ENCODE results near the gene DTD1. TPM values are rescaled to one million over a fixed set of nuclear protein-coding genes. Genes with fewer than 3 reads are reported as not detected.

DTD1 gene
- polyA plus RNA-seq, 1 donor: 17.4 TPM

DNA sequence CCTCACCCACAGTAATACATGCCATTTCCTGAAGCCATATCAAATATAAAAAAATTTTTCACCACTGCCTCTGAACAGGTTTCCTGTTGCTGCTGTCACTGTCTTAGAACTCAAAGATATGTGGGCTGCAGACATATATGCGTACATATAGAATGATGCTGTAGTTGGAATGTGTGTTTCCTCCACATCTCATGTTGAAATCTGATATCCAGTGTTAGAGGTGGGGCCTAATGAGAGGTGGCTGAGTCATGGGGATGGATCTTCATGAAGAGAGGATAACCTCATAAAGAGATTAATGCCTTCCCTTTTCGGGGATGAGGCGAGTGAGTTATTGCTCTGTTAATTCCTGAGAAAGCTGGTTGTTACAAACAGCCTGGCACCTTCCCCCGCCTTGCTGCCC lies 218.0 kb downstream of the DTD1 start:
- Histone ChIP-seq H3K27ac (ENCODE audit: low read length) (no peak overlapping the region), H3K9me3 (ENCODE audit: control insufficient read depth, low read depth, low read length) (no peaks in the 10 kb centered on the region)
- WGBS (ENCODE audit: insufficient coverage, low lambda C conversion rate): no CpG with 5 or more reads among the region's 4 CpGs

GRCh38 chr20:18808712-18809111 lies 220.9 kb downstream of the DTD1 start:
- Histone ChIP-seq H3K27me3 (ENCODE audit: control insufficient read depth, insufficient read depth, low read length) (no peaks in the 10 kb centered on the region), H3K27ac (ENCODE audit: low read length) (no peak overlapping the region), H3K36me3 (ENCODE audit: control insufficient read depth, insufficient read depth, low read length) (no peaks in the 10 kb centered on the region), H3K4me3 (ENCODE audit: low read length) (no peak overlapping the region), H3K9me3 (ENCODE audit: control insufficient read depth, low read depth, low read length) (no peaks in the 10 kb centered on the region), H3K4me1 (ENCODE audit: control insufficient read depth, insufficient read depth, low read length) (no peaks in the 10 kb centered on the region)
- no CpG with 5 or more reads among the region's 3 CpGs for WGBS (ENCODE audit: insufficient coverage, low lambda C conversion rate)
- DNase-seq: no peak

More for the DNA sequence above, 218.0 kb downstream of the DTD1 start:
- Histone ChIP-seq H3K27me3 (ENCODE audit: control insufficient read depth, insufficient read depth, low read length) (no peaks in the 10 kb centered on the region), H3K4me3 (ENCODE audit: low read length) (no peak overlapping the region), H3K4me1 (ENCODE audit: control insufficient read depth, insufficient read depth, low read length) (no peaks in the 10 kb centered on the region), H3K36me3 (ENCODE audit: control insufficient read depth, insufficient read depth, low read length) (no peaks in the 10 kb centered on the region)
- no peak for DNase-seq

GRCh38 chr20:18811186-18811585 lies 223.3 kb downstream of the DTD1 start:
- H3K9me3 ChIP-seq (ENCODE audit: control insufficient read depth, low read depth, low read length): no peaks in the 10 kb centered on the region
- no peak overlapping the region for H3K27ac ChIP-seq (ENCODE audit: low read length)
- no CpG with 5 or more reads among the region's 6 CpGs for WGBS (ENCODE audit: insufficient coverage, low lambda C conversion rate)
- no peaks in the 10 kb centered on the region for H3K4me1 ChIP-seq (ENCODE audit: control insufficient read depth, insufficient read depth, low read length)
- H3K27me3 ChIP-seq (ENCODE audit: control insufficient read depth, insufficient read depth, low read length): no peaks in the 10 kb centered on the region
- H3K36me3 ChIP-seq (ENCODE audit: control insufficient read depth, insufficient read depth, low read length): no peaks in the 10 kb centered on the region
- H3K4me3 ChIP-seq (ENCODE audit: low read length): no peak overlapping the region
- no peak for DNase-seq

DNA sequence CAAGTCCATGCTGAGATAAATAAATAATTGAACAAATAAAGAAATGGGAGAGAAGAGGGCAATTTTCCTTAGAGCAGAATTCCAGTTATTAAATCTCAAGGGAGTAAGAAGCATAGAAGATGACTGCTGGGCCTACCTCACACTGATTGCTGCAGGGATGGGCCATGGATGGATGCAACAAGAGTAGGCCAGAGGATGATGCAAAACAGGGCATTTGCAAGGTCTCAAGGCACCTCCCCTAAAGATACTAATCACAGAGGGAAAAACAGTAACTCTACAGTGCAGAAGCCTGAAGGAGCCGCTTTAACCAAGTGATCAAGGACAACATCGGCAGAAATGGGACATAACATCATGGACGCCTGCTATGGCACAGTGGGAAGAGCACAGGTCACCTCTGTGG lies 224.1 kb downstream of the DTD1 start:
- no peaks in the 10 kb centered on the region for H3K36me3 ChIP-seq (ENCODE audit: control insufficient read depth, insufficient read depth, low read length)
- DNase-seq: no peak
- no peaks in the 10 kb centered on the region for H3K9me3 ChIP-seq (ENCODE audit: control insufficient read depth, low read depth, low read length)
- no peak overlapping the region for H3K4me3 ChIP-seq (ENCODE audit: low read length)
- no peaks in the 10 kb centered on the region for H3K27me3 ChIP-seq (ENCODE audit: control insufficient read depth, insufficient read depth, low read length)
- no peak overlapping the region for H3K27ac ChIP-seq (ENCODE audit: low read length)
- H3K4me1 ChIP-seq (ENCODE audit: control insufficient read depth, insufficient read depth, low read length): no peaks in the 10 kb centered on the region
- WGBS (ENCODE audit: insufficient coverage, low lambda C conversion rate): 100% methylated on average over 2 of the region's 3 CpGs

GRCh38 chr20:18813483-18813882 lies 225.6 kb downstream of the DTD1 start, which contains the start of gene SCP2D1:
SCP2D1 (plus strand) TSS chr20:18813783; CDS start chr20:18813816, 33 bp downstream.
- Histone ChIP-seq H3K4me1 (ENCODE audit: control insufficient read depth, insufficient read depth, low read length) (no peaks in the 10 kb centered on the region), H3K36me3 (ENCODE audit: control insufficient read depth, insufficient read depth, low read length) (no peaks in the 10 kb centered on the region), H3K27ac (ENCODE audit: low read length) (no peak within 1 kb of the TSS), H3K4me3 (ENCODE audit: low read length) (no peak within 1 kb of the TSS), H3K9me3 (ENCODE audit: control insufficient read depth, low read depth, low read length) (no peaks in the 10 kb centered on the region), H3K27me3 (ENCODE audit: control insufficient read depth, insufficient read depth, low read length) (no peaks in the 10 kb centered on the region)
- no CpG with 5 or more reads among the region's 3 CpGs for WGBS (ENCODE audit: insufficient coverage, low lambda C conversion rate)
- no peak for DNase-seq

DNA sequence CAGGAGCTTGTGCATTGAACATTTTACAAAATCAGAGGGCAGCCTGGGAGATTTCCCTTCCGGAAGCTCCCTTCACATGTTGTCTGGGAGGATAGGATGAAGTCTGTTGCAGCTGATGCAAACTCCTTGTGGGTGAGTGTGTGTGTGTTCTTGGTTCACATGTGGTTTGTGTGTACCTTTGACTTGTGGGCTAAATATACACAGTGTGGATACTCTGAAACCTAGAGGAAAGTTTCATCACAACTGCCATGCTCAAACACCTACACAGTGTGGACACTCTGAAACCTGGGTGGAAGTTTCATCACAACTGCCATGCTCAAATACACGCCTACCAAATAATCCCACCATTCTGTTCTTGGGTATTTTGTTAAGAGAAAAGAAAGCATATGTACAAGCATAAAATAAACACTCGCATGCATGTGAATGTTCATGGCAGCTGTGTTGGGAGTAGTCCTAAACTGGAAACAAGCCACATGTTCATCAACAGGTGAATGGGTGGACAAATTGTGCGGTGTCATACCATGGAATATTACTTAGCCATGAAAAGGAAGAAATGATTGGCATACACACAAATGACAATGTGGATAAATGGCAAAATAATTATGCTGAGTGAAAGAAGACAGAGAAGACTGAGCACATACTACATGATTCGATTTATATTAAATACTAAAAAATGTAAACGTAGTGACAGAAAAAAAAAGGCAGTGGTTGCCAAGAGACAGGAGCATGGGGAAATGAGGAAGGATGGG lies 227.5 kb downstream of the DTD1 start:
- Histone ChIP-seq H3K9me3 (ENCODE audit: control insufficient read depth, low read depth, low read length) (no peaks in the 10 kb centered on the region), H3K4me3 (ENCODE audit: low read length) (no peak overlapping the region), H3K27ac (ENCODE audit: low read length) (no peak overlapping the region), H3K4me1 (ENCODE audit: control insufficient read depth, insufficient read depth, low read length) (no peaks in the 10 kb centered on the region), H3K36me3 (ENCODE audit: control insufficient read depth, insufficient read depth, low read length) (no peaks in the 10 kb centered on the region), H3K27me3 (ENCODE audit: control insufficient read depth, insufficient read depth, low read length) (no peaks in the 10 kb centered on the region)
- WGBS (ENCODE audit: insufficient coverage, low lambda C conversion rate): 94% methylated on average over 2 of the region's 6 CpGs
- DNase-seq: no peak

Other genes with a start within 250 kb of the DTD1 start
- 2.4 TPM for gene DZANK1, start 121.0 kb upstream of the DTD1 start, polyA plus RNA-seq
- gene POLR3F, start 120.7 kb upstream of the DTD1 start, polyA plus RNA-seq: 10.6 TPM
- 22.5 TPM for gene RBBP9, start 90.8 kb upstream of the DTD1 start, polyA plus RNA-seq
- 33.5 TPM for gene SEC23B, start 80.1 kb upstream of the DTD1 start, polyA plus RNA-seq
- gene SMIM26, start 20.6 kb upstream of the DTD1 start, polyA plus RNA-seq: 105 TPM
- not detected for gene SCP2D1, start 225.7 kb downstream of the DTD1 start, polyA plus RNA-seq

Measured in large intestine (tissue), 3 donors.